Prostate gland (tissue), 2 donors: ENCODE results near the gene CEMIP. TPM values are rescaled to one million over a fixed set of nuclear protein-coding genes. Genes with fewer than 3 reads are reported as not detected.
"Not testable (repeated sequence)": the region's sequence is repeated elsewhere in the genome, so short reads cannot be mapped to it uniquely, and the experiment has no call there.

Source experiments
- DNase-seq: peaks from one replicate; pipeline ENCODE4 v3.0.0-alpha.2; 2019; ENCODE audit warnings: low spot score
- H3K27ac ChIP-seq, 2 donors: fragments of 200-600 bp; sonication (generic); 2 replicates each; pipeline ENCODE4 v1.5.1; 2017 to 2019
- H3K27me3 ChIP-seq: fragments of 200-600 bp; sonication (generic); replicated peaks from 2 replicates; pipeline ENCODE4 v1.5.1; 2019; ENCODE audit not compliant: insufficient read depth
- H3K36me3 ChIP-seq, 2 donors: fragments of 200-600 bp; sonication (generic); 1 replicate in 1 of 2; 2 replicates in 1 of 2; pipeline versions ENCODE4 v1.5.1 to v1.8.1; 2017 to 2019
- H3K4me1 ChIP-seq: fragments of 200-600 bp; sonication (generic); replicated peaks from 2 replicates; pipeline ENCODE4 v1.5.1; 2019
- H3K4me3 ChIP-seq, 2 donors: fragments of 200-600 bp; sonication (generic); 2 replicates each; pipeline ENCODE4 v1.5.1; 2017 to 2019
- H3K9me3 ChIP-seq: fragments of 200-600 bp; sonication (generic); 2 replicates; pipeline ENCODE4 v1.5.1; 2017
- POLR2A ChIP-seq: fragments of 450-650 bp; IDR thresholded peaks from one replicate; pipeline ENCODE4 v1.6.1; 2016; ENCODE audit warnings: antibody characterized with exemption, mild to moderate bottlenecking
- POLR2AphosphoS5 ChIP-seq: sonication (generic); formaldehyde crosslinking; IDR thresholded peaks from one replicate; pipeline ENCODE4 v1.6.1; 2017; ENCODE audit warnings: antibody characterized with exemption
- WGBS: methylation state at CpG from one replicate; pipeline ENCODE4 v1.1.5; 2018; 5-methylcytosine and 5-hydroxymethylcytosine counted together
- intact Hi-C: fragments of 100-400 bp; cut with DNase I; formaldehyde crosslinking; loops from one replicate; pipeline ENCODE4 v1.14.2; 2022
- total RNA-seq, 2 donors: library from RNA; depleted of rRNA; stranded (reverse); fragments of >200 nt; gene quantifications; one replicate each; pipeline ENCODE4 v1.1.0, GENCODE V29; 2016
- TF ChIP-seq, protein P1 (sequence below), 4 experiments: fragments of 200-600 bp in 2 of 4; fragments of 450-650 bp in 2 of 4; sonication (generic) in 2 of 4; IDR thresholded peaks; 1 replicate in 3 of 4; 2 replicates in 1 of 4; pipeline ENCODE4 v1.5.1; 2016 to 2019; ENCODE audit warnings: antibody characterized with exemption in 4 of 4, mild to moderate bottlenecking in 2 of 4, moderate library complexity in 2 of 4

The CEMIP gene
- total RNA-seq, 2 donors from 2014 or later: 1.6 to 13.5 TPM

DNA sequence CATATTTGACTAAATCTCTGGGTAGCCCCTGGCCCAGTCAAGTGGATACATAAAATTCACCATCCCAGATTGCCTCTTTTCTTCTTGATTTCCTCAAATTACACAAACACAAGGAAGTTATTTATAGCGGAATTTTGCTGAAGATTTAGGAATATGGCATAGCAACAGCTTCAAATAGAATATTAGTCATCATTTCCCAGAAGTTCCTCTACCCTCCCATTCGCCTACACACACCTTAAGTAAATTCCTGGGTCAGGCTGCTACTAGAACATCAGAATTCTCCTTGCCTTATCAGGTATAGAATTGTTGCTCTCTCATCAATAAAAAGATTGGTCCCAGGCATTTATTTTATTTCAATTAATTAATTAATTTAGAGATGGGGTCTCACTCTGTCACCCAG lies 178.8 kb downstream of the CEMIP start:
- DNase-seq: no peak
- H3K27me3 ChIP-seq: no peaks in the 10 kb centered on the region
- 95% methylated on average over 2 of the region's 2 CpGs for WGBS
- no peak overlapping the region for H3K27ac ChIP-seq
- intact Hi-C loops: no loop called here
- H3K9me3 ChIP-seq: no peaks in the 10 kb centered on the region
- TF ChIP-seq, protein P1, sequence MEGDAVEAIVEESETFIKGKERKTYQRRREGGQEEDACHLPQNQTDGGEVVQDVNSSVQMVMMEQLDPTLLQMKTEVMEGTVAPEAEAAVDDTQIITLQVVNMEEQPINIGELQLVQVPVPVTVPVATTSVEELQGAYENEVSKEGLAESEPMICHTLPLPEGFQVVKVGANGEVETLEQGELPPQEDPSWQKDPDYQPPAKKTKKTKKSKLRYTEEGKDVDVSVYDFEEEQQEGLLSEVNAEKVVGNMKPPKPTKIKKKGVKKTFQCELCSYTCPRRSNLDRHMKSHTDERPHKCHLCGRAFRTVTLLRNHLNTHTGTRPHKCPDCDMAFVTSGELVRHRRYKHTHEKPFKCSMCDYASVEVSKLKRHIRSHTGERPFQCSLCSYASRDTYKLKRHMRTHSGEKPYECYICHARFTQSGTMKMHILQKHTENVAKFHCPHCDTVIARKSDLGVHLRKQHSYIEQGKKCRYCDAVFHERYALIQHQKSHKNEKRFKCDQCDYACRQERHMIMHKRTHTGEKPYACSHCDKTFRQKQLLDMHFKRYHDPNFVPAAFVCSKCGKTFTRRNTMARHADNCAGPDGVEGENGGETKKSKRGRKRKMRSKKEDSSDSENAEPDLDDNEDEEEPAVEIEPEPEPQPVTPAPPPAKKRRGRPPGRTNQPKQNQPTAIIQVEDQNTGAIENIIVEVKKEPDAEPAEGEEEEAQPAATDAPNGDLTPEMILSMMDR (IDR thresholded peaks at IDR 0.05): no peak
- no peak for TF ChIP-seq POLR2AphosphoS5
- TF ChIP-seq POLR2A: no peak
- H3K4me3 ChIP-seq: no peak overlapping the region
- H3K4me1 ChIP-seq: no peaks in the 10 kb centered on the region
- H3K36me3 ChIP-seq: no peaks in the 10 kb centered on the region

DNA sequence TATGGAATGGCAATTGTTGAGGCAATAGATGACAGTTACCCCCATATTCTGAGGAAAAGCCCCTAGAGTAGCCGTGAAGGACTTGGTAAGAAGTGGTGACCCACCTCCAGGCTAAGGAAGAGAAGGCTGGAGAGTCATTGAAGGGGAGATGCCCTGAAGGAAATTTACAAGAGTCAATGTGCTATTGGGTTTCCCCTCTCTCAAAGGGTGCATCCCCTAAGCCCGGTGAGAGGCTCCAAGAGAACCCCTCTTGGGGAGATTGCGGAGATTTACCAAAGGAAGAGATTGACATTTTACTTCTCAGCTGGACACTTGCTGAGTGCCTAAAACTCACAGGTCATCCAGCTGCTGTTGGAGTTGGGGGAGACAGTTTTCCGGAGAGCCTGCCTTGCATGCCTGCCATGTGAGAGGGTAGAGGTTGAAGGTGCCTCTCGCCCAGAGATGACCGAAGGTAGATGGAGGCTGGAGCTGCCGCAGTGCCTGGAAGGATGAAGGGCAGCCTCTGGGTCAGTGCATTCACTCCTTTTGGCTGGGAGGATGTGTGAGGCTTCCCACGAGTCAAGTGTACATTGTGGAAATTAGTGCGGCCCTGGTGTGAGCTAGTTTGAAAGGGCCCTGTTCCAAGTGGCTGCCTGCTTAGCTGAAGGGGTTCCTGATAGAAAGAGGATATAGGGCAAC lies 179.8 kb downstream of the CEMIP start:
- intact Hi-C loops: no loop called here
- Histone ChIP-seq H3K27ac (no peak overlapping the region), H3K36me3 (no peaks in the 10 kb centered on the region), H3K4me1 (no peaks in the 10 kb centered on the region), H3K4me3 (no peak overlapping the region), H3K9me3 (no peaks in the 10 kb centered on the region), H3K27me3 (no peaks in the 10 kb centered on the region)
- DNase-seq: no peak
- no peak for TF ChIP-seq POLR2A
- TF ChIP-seq, protein P1 (IDR thresholded peaks at IDR 0.05): no peak
- no peak for TF ChIP-seq POLR2AphosphoS5
- 98% methylated on average over 9 of the region's 9 CpGs for WGBS

- DNase-seq, H3K27me3 ChIP-seq, H3K36me3 ChIP-seq, H3K27ac ChIP-seq, H3K9me3 ChIP-seq, H3K4me1 ChIP-seq, intact Hi-C loops, H3K4me3 ChIP-seq: not testable (repeated sequence)
These were observed 186.3 kb downstream of the CEMIP start for GRCh38 chr15:80965454-80965853.

DNA sequence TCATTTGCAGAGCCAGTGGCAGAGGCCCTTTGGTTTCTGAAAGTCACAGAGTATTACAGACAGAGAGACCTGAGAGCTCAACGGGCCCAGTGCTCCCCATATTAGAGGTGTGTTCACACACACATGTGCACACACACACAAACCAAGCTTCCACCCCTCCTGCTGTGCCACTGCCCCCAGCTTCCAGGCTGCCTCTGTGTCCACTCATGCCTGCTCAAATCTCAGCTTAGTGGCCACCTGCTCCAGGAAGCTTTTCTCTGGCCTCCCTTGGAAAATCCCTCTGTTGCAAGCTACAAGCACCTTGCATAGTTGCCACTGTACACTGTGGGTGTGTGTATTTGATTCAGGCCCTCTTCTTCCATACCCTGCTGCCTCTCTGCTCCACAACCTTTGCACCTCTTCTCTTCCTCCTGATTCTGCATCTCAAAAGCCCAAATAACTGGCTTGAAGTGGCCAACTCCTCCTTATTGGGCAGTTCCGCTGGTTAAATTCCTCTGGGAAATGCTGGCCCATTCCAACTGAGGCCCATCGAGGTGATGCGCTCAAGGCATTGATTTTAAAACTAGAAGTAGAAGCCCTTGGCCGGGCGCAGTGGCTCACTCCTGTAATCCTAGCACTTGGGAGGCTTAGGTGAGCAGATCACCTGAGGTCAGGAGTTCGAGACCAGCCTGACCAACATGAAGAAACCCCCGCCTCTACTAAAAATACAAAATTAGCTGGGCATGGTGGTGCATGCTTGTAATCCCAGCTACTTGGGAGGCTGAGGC lies 187.4 kb downstream of the CEMIP start:
- H3K36me3 ChIP-seq: no peaks in the 10 kb centered on the region
- no peak overlapping the region for H3K4me3 ChIP-seq
- WGBS: 90% methylated on average over 8 of the region's 8 CpGs
- no peak overlapping the region for H3K27ac ChIP-seq
- no peaks in the 10 kb centered on the region for H3K27me3 ChIP-seq
- H3K4me1 ChIP-seq: no peaks in the 10 kb centered on the region
- DNase-seq: no peak
- TF ChIP-seq POLR2AphosphoS5 (no peak), POLR2A (no peak)
- TF ChIP-seq, protein P1 (IDR thresholded peaks at IDR 0.05): no peak
- no peaks in the 10 kb centered on the region for H3K9me3 ChIP-seq
- intact Hi-C loops: no loop called here

- no peak for DNase-seq
- intact Hi-C loops: no loop called here
- 50% methylated on average over 3 of the region's 3 CpGs for WGBS
- no peaks in the 10 kb centered on the region for H3K9me3 ChIP-seq
- no peak overlapping the region for H3K4me3 ChIP-seq
- H3K27me3 ChIP-seq: no peaks in the 10 kb centered on the region
- H3K27ac ChIP-seq: no peak overlapping the region
- no peaks in the 10 kb centered on the region for H3K4me1 ChIP-seq
- H3K36me3 ChIP-seq: no peaks in the 10 kb centered on the region
- TF ChIP-seq, protein P1 (IDR thresholded peaks at IDR 0.05): no peak
These were observed 188.3 kb downstream of the CEMIP start for GRCh38 chr15:80967451-80967850.
